Non-pigmented ciliary epithelial cell (primary cell): ENCODE results near the gene AP5Z1.

Source experiments
- DNase-seq: peaks from one replicate; pipeline ENCODE4 v3.0.0-alpha.2; 2010; ENCODE audit warnings: low read depth

Gene AP5Z1

GRCh38 chr7:4803397-4804241, 28.2 kb downstream of the AP5Z1 start:
- DNase-seq = no peak

GRCh38 chr7:4805110-4805983, 29.9 kb downstream of the AP5Z1 start:
- no peak for DNase-seq

GRCh38 chr7:4805984-4806300, 30.5 kb downstream of the AP5Z1 start:
- no peak for DNase-seq

- DNase-seq = no peak
Observed at GRCh38 chr7:4806983-4807597, 31.7 kb downstream of the AP5Z1 start.

GRCh38 chr7:4807598-4808016, 32.2 kb downstream of the AP5Z1 start:
- DNase-seq = no peak

- DNase-seq = no peak
Observed at GRCh38 chr7:4808026-4808425, 32.6 kb downstream of the AP5Z1 start.

GRCh38 chr7:4808565-4808964, 33.1 kb downstream of the AP5Z1 start:
- no peak for DNase-seq

- DNase-seq = no peak
Observed at GRCh38 chr7:4809091-4809591, 33.7 kb downstream of the AP5Z1 start.

GRCh38 chr7:4809666-4810065, 34.2 kb downstream of the AP5Z1 start:
- DNase-seq = no peak

GRCh38 chr7:4814433-4814832, 39.0 kb downstream of the AP5Z1 start:
- DNase-seq = no peak

- DNase-seq = no peak
Observed at GRCh38 chr7:4815121-4815520, 39.7 kb downstream of the AP5Z1 start.

GRCh38 chr7:4815609-4816418, 40.4 kb downstream of the AP5Z1 start:
- no peak for DNase-seq

- no peak for DNase-seq
Observed at GRCh38 chr7:4816419-4817080, 41.1 kb downstream of the AP5Z1 start.

- DNase-seq = no peak
Observed at GRCh38 chr7:4817178-4817901, 41.9 kb downstream of the AP5Z1 start.

- DNase-seq = no peak
Observed at GRCh38 chr7:4818000-4818794, 42.8 kb downstream of the AP5Z1 start.

- no peak for DNase-seq
Observed at GRCh38 chr7:4819560-4820404, 44.4 kb downstream of the AP5Z1 start.

- DNase-seq = no peak
Observed at GRCh38 chr7:4820405-4820966, 45.1 kb downstream of the AP5Z1 start.

- no peak for DNase-seq
Observed at GRCh38 chr7:4820967-4821471, 45.6 kb downstream of the AP5Z1 start.
